Smooth muscle cell (in vitro differentiated cells): Measurements from ENCODE around the gene MYOM3. TPM values are rescaled to one million over a fixed set of nuclear protein-coding genes. Genes with fewer than 3 reads are reported as not detected.

Experiments used
- DNase-seq: peaks from one replicate; lab custom pipeline; 2025; ENCODE audit not compliant: unreplicated experiment; lab: John Stamatoyannopoulos, UW
- H2AFZ ChIP-seq: fragments of 200-600 bp; sonication (generic); 2 replicates; pipeline ENCODE4 v1.6.0; 2016; ENCODE audit warnings: antibody characterized with exemption, low read depth, mild to moderate bottlenecking
- H3F3A ChIP-seq: fragments of 200-600 bp; sonication (generic); 2 replicates; pipeline ENCODE4 v1.6.0; 2017; ENCODE audit warnings: antibody characterized with exemption, low read depth
- H3K27ac ChIP-seq: fragments of 200-600 bp; sonication (generic); 2 replicates; pipeline ENCODE4 v1.5.1; 2016; ENCODE audit warnings: low read depth, mild to moderate bottlenecking
- H3K27me3 ChIP-seq: fragments of 200-600 bp; sonication (generic); 2 replicates; pipeline ENCODE4 v1.6.1; 2016; ENCODE audit warnings: low read depth, mild to moderate bottlenecking
- H3K36me3 ChIP-seq: fragments of 200-600 bp; sonication (generic); 2 replicates; pipeline ENCODE4 v1.5.1; 2016; ENCODE audit warnings: low read depth
- H3K4me1 ChIP-seq: fragments of 200-600 bp; sonication (generic); 2 replicates; pipeline ENCODE4 v1.5.1; 2016; ENCODE audit warnings: low read depth
- H3K4me2 ChIP-seq: fragments of 200-600 bp; sonication (generic); 2 replicates; pipeline ENCODE4 v1.6.0; 2016; ENCODE audit warnings: mild to moderate bottlenecking
- H3K4me3 ChIP-seq: fragments of 200-600 bp; sonication (generic); 2 replicates; pipeline ENCODE4 v1.5.1; 2016; ENCODE audit warnings: mild to moderate bottlenecking
- H3K79me2 ChIP-seq: fragments of 200-600 bp; sonication (generic); 2 replicates; pipeline ENCODE4 v1.6.0; 2016; ENCODE audit warnings: low read depth, mild to moderate bottlenecking
- H3K9ac ChIP-seq: fragments of 200-600 bp; sonication (generic); 2 replicates; pipeline ENCODE4 v1.6.0; 2016; ENCODE audit warnings: low read depth
- H3K9me3 ChIP-seq: fragments of 200-600 bp; sonication (generic); replicated peaks from 2 replicates; pipeline ENCODE4 v1.5.1; 2016; ENCODE audit warnings: low read depth
- H4K20me1 ChIP-seq: fragments of 200-600 bp; sonication (generic); 2 replicates; pipeline ENCODE4 v1.6.0; 2016; ENCODE audit warnings: low read depth
- whole genome bisulfite sequencing: methylation state at CpG from one replicate; pipeline ENCODE4 v1.1.7; 2016; ENCODE audit warnings: low lambda C conversion rate; 5-methylcytosine and 5-hydroxymethylcytosine counted together
- polyA plus RNA-seq: library from polyadenylated mRNA; unstranded; fragments of >200 nt; fragmentation: Nextera tagmentation; extraction: Ambion mirVana; gene quantifications from 2 replicates; pipeline ENCODE4 v1.2.1, GENCODE V29; 2016
- total RNA-seq: library from RNA; depleted of rRNA; stranded (reverse); fragments of >200 nt; gene quantifications from 2 replicates; pipeline ENCODE4 v1.2.3, GENCODE V29; 2014
- TF ChIP-seq, protein P1 (sequence below): fragments of 200-600 bp; sonication (generic); IDR thresholded peaks from 2 replicates; pipeline ENCODE4 v1.5.1; 2017; ENCODE audit warnings: borderline replicate concordance, mild to moderate bottlenecking, antibody characterized with exemption; ENCODE audit not compliant: insufficient read depth, poor library complexity, severe bottlenecking

Gene MYOM3
- total and polyA plus RNA-seq, 2 experiments from 2014 or later, result 0.18 to 0.26 TPM

DNA sequence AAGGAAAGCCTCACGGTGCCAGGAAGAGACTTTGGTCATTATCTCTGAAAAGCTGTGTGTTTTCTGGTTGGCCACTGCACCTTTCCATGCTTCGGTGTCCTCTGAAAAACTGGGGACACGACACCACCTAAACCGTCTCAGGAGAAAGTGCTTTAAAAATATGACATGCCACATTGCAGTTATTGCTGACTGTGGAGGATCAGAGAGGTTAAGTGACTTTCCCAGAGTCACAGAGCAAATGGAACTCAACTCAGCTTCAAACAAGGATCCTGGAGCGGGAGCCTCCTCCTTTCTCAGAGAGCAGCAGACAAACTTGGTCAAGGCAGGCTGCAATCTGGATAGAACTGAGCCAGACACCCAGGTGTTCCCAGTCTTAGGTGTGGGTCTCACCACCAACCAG lies 13.8 kb downstream of the MYOM3 start:
- H3K4me3 ChIP-seq, result no peak overlapping the region
- no peaks in the 10 kb centered on the region for H3K27me3 ChIP-seq
- no peaks in the 10 kb centered on the region for H3K36me3 ChIP-seq
- no peaks in the 10 kb centered on the region for H3K4me1 ChIP-seq
- H4K20me1 ChIP-seq, result no peaks in the 10 kb centered on the region
- no peak overlapping the region for H3K9ac ChIP-seq
- no peak for DNase-seq
- TF ChIP-seq, protein P1, sequence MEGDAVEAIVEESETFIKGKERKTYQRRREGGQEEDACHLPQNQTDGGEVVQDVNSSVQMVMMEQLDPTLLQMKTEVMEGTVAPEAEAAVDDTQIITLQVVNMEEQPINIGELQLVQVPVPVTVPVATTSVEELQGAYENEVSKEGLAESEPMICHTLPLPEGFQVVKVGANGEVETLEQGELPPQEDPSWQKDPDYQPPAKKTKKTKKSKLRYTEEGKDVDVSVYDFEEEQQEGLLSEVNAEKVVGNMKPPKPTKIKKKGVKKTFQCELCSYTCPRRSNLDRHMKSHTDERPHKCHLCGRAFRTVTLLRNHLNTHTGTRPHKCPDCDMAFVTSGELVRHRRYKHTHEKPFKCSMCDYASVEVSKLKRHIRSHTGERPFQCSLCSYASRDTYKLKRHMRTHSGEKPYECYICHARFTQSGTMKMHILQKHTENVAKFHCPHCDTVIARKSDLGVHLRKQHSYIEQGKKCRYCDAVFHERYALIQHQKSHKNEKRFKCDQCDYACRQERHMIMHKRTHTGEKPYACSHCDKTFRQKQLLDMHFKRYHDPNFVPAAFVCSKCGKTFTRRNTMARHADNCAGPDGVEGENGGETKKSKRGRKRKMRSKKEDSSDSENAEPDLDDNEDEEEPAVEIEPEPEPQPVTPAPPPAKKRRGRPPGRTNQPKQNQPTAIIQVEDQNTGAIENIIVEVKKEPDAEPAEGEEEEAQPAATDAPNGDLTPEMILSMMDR, result no peak
- H3K4me2 ChIP-seq, result no peak overlapping the region
- no peaks in the 10 kb centered on the region for H3K9me3 ChIP-seq
- WGBS, result 88% methylated on average over 5 of the region's 5 CpGs
- H2AFZ ChIP-seq, result no peak overlapping the region
- H3K79me2 ChIP-seq, result no peaks in the 10 kb centered on the region
- H3K27ac ChIP-seq, result no peak overlapping the region
- H3F3A ChIP-seq, result no peaks in the 10 kb centered on the region

DNA sequence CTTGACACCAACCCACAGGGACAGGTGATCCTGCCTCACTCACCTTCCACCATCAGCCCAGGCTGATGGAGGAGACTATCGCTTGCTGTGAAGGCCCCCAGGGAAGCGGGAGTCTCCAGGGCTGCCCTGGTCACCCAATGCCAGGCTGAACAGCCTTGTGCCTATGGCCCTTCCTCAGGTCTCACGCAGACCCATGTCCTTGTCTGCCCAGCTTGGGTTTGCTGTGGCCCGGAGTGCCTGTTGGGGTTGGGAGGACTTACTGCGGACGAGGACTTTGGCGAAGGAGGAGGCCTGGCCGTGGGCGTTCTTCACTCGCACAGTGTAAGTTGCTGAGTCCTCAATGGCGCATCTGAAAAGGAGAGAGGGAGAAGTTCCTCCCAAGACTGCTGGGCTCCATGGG lies 14.3 kb downstream of the MYOM3 start:
- Histone ChIP-seq H3K9me3 (no peaks in the 10 kb centered on the region), H3F3A (no peaks in the 10 kb centered on the region), H3K79me2 (no peaks in the 10 kb centered on the region), H3K36me3 (no peaks in the 10 kb centered on the region), H3K27ac (no peak overlapping the region), H3K4me2 (no peak overlapping the region), H3K27me3 (no peaks in the 10 kb centered on the region), H4K20me1 (no peaks in the 10 kb centered on the region), H3K4me1 (no peaks in the 10 kb centered on the region), H3K4me3 (no peak overlapping the region), H3K9ac (no peak overlapping the region), H2AFZ (no peak overlapping the region)
- DNase-seq, result no peak
- TF ChIP-seq, protein P1, result no peak
- WGBS, result 92% methylated on average over 11 of the region's 11 CpGs

GRCh38 chr1:24096739-24097103 lies 15.2 kb downstream of the MYOM3 start:
- H3K4me3 ChIP-seq, result no peak overlapping the region
- WGBS, result 98% methylated on average over 5 of the region's 5 CpGs
- H3K27me3 ChIP-seq, result no peaks in the 10 kb centered on the region
- H3K9me3 ChIP-seq, result no peaks in the 10 kb centered on the region
- no peaks in the 10 kb centered on the region for H3F3A ChIP-seq
- H3K4me1 ChIP-seq, result no peaks in the 10 kb centered on the region
- no peak overlapping the region for H3K4me2 ChIP-seq
- no peaks in the 10 kb centered on the region for H3K36me3 ChIP-seq
- no peaks in the 10 kb centered on the region for H4K20me1 ChIP-seq
- TF ChIP-seq, protein P1, result no peak
- DNase-seq, result no peak
- no peaks in the 10 kb centered on the region for H3K79me2 ChIP-seq
- H3K27ac ChIP-seq, result no peak overlapping the region
- no peak overlapping the region for H2AFZ ChIP-seq
- H3K9ac ChIP-seq, result no peak overlapping the region

- 90% methylated on average over 8 of the region's 8 CpGs for whole genome bisulfite sequencing
- H3K4me2 ChIP-seq, result no peak overlapping the region
- H3K27ac ChIP-seq, result no peak overlapping the region
- TF ChIP-seq, protein P1, result no peak
- H4K20me1 ChIP-seq, result no peaks in the 10 kb centered on the region
- no peak for DNase-seq
- no peaks in the 10 kb centered on the region for H3K27me3 ChIP-seq
- H3K9ac ChIP-seq, result no peak overlapping the region
- no peaks in the 10 kb centered on the region for H3K4me1 ChIP-seq
- no peaks in the 10 kb centered on the region for H3F3A ChIP-seq
- H3K79me2 ChIP-seq, result no peaks in the 10 kb centered on the region
- H3K4me3 ChIP-seq, result no peak overlapping the region
- no peaks in the 10 kb centered on the region for H3K9me3 ChIP-seq
- no peak overlapping the region for H2AFZ ChIP-seq
- no peaks in the 10 kb centered on the region for H3K36me3 ChIP-seq
Measured at GRCh38 chr1:24096009-24096738, 15.8 kb downstream of the MYOM3 start.
